ENCODE results near the gene CLMN. TPM values are rescaled to one million over a fixed set of nuclear protein-coding genes. Genes with fewer than 3 reads are reported as not detected.

The CLMN gene
- total RNA-seq, 1 donor, result 1.1 TPM

DNA sequence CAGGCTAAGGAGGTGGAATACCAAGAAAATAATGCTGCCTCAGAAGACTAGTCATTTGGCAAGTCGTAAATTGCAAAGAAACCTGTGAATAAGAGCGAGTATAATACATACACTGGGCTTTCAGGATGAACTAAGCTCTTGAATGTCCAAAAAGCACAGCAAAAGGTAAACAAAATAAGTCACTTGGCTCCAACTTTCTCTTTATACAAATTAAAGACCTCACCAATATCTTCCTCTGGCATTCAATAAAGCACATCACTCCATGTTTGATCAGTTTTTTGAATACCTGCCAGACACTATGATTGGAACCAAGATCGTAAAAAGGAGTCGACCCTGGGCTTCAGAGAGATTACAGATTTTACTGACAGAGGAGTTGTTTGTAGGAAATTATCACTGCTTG, 165.8 kb downstream of the CLMN start:
- Histone ChIP-seq H3K4me3 (ENCODE audit: insufficient read depth, low read length) (no peak overlapping the region), H3K79me2 (ENCODE audit: insufficient read depth, low read length) (peaks cover 84% of the 10 kb centered on the region), H2AFZ (ENCODE audit: low read length) (no peak overlapping the region), H3K9me3 (ENCODE audit: low read depth, low read length) (no peaks in the 10 kb centered on the region), H3K27me3 (ENCODE audit: insufficient read depth, low read length) (no peaks in the 10 kb centered on the region), H3K27ac (ENCODE audit: low read depth, low read length) (no peak overlapping the region), H4K20me1 (ENCODE audit: insufficient read depth, low read length) (peaks cover 54% of the 10 kb centered on the region), H3K4me2 (ENCODE audit: insufficient read depth, low read length) (no peak overlapping the region), H3K36me3 (ENCODE audit: insufficient read depth, low read length) (no peaks in the 10 kb centered on the region), H3K4me1 (ENCODE audit: insufficient read depth, low read length) (peaks cover 19% of the 10 kb centered on the region)
- no peak for DNase-seq (ENCODE audit: insufficient read length, low spot score, missing footprints)
- TF ChIP-seq, protein P1, sequence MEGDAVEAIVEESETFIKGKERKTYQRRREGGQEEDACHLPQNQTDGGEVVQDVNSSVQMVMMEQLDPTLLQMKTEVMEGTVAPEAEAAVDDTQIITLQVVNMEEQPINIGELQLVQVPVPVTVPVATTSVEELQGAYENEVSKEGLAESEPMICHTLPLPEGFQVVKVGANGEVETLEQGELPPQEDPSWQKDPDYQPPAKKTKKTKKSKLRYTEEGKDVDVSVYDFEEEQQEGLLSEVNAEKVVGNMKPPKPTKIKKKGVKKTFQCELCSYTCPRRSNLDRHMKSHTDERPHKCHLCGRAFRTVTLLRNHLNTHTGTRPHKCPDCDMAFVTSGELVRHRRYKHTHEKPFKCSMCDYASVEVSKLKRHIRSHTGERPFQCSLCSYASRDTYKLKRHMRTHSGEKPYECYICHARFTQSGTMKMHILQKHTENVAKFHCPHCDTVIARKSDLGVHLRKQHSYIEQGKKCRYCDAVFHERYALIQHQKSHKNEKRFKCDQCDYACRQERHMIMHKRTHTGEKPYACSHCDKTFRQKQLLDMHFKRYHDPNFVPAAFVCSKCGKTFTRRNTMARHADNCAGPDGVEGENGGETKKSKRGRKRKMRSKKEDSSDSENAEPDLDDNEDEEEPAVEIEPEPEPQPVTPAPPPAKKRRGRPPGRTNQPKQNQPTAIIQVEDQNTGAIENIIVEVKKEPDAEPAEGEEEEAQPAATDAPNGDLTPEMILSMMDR (IDR thresholded peaks at IDR 0.05; ENCODE audit: extremely low read depth, low read depth, low read length), result no peak

DNA sequence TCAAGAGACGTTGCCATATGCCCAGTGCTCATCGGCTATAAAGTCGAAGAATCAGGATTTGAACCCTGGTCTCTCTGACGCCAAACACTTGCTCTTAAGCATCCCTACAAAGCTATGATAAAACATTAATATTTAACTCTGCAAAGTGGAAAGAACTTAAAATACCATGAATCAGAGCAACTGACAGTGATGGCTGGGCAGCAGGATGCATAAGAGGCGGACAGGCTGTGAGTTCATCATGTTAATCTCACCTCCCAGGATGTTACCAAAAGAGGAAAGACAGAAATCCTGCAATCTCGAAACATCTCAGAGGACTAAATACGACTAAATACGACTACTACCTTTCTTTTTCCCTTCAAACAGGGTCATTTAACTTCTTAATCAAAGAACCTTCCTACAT, 168.1 kb downstream of the CLMN start:
- Histone ChIP-seq H3K4me2 (ENCODE audit: insufficient read depth, low read length) (no peak overlapping the region), H3K4me1 (ENCODE audit: insufficient read depth, low read length) (peaks cover 12% of the 10 kb centered on the region), H2AFZ (ENCODE audit: low read length) (no peak overlapping the region), H3K27ac (ENCODE audit: low read depth, low read length) (no peak overlapping the region), H3K9me3 (ENCODE audit: low read depth, low read length) (no peaks in the 10 kb centered on the region), H3K27me3 (ENCODE audit: insufficient read depth, low read length) (no peaks in the 10 kb centered on the region), H3K36me3 (ENCODE audit: insufficient read depth, low read length) (no peaks in the 10 kb centered on the region), H4K20me1 (ENCODE audit: insufficient read depth, low read length) (peaks cover 71% of the 10 kb centered on the region), H3K79me2 (ENCODE audit: insufficient read depth, low read length) (peaks cover 100% of the 10 kb centered on the region), H3K4me3 (ENCODE audit: insufficient read depth, low read length) (no peak overlapping the region)
- TF ChIP-seq, protein P1 (IDR thresholded peaks at IDR 0.05; ENCODE audit: extremely low read depth, low read depth, low read length), result no peak
- DNase-seq (ENCODE audit: insufficient read length, low spot score, missing footprints), result no peak

DNA sequence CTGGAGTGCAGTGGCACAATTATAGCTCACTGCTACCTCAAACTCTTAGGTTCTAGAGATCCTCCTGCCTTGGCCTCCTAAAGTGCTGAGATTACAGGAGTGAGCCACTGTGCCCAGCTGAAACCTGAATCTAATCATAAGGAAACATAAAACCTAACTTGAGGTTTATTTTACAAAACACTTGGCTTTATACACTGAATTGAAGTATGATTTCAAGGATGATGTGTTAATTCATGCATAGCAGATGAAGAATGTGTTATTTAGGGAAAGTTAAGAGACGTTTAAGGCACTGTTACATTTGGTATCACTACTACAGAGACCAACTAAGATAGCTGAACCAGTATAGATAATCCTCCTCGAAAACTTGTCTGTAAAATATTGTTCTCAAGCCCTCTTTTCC, 168.8 kb downstream of the CLMN start:
- H3K4me3 ChIP-seq (ENCODE audit: insufficient read depth, low read length), result no peak overlapping the region
- H3K4me1 ChIP-seq (ENCODE audit: insufficient read depth, low read length), result peaks cover 6% of the 10 kb centered on the region
- H2AFZ ChIP-seq (ENCODE audit: low read length), result no peak overlapping the region
- no peak for DNase-seq (ENCODE audit: insufficient read length, low spot score, missing footprints)
- no peaks in the 10 kb centered on the region for H3K36me3 ChIP-seq (ENCODE audit: insufficient read depth, low read length)
- no peak overlapping the region for H3K27ac ChIP-seq (ENCODE audit: low read depth, low read length)
- H3K9me3 ChIP-seq (ENCODE audit: low read depth, low read length), result no peaks in the 10 kb centered on the region
- no peak overlapping the region for H3K4me2 ChIP-seq (ENCODE audit: insufficient read depth, low read length)
- H3K27me3 ChIP-seq (ENCODE audit: insufficient read depth, low read length), result no peaks in the 10 kb centered on the region
- H4K20me1 ChIP-seq (ENCODE audit: insufficient read depth, low read length), result peaks cover 68% of the 10 kb centered on the region
- H3K79me2 ChIP-seq (ENCODE audit: insufficient read depth, low read length), result peaks cover 100% of the 10 kb centered on the region
- TF ChIP-seq, protein P1 (IDR thresholded peaks at IDR 0.05; ENCODE audit: extremely low read depth, low read depth, low read length), result no peak

- H3K4me2 ChIP-seq (ENCODE audit: insufficient read depth, low read length), result no peak overlapping the region
- H3K27ac ChIP-seq (ENCODE audit: low read depth, low read length), result no peak overlapping the region
- TF ChIP-seq, protein P1 (IDR thresholded peaks at IDR 0.05; ENCODE audit: extremely low read depth, low read depth, low read length), result no peak
- peaks cover 65% of the 10 kb centered on the region for H4K20me1 ChIP-seq (ENCODE audit: insufficient read depth, low read length)
- no peak overlapping the region for H3K4me3 ChIP-seq (ENCODE audit: insufficient read depth, low read length)
- H3K9me3 ChIP-seq (ENCODE audit: low read depth, low read length), result no peaks in the 10 kb centered on the region
- no peak for DNase-seq (ENCODE audit: insufficient read length, low spot score, missing footprints)
- no peaks in the 10 kb centered on the region for H3K36me3 ChIP-seq (ENCODE audit: insufficient read depth, low read length)
- no peak overlapping the region for H2AFZ ChIP-seq (ENCODE audit: low read length)
- peaks cover 99% of the 10 kb centered on the region for H3K79me2 ChIP-seq (ENCODE audit: insufficient read depth, low read length)
- H3K4me1 ChIP-seq (ENCODE audit: insufficient read depth, low read length), result no peaks in the 10 kb centered on the region
- no peaks in the 10 kb centered on the region for H3K27me3 ChIP-seq (ENCODE audit: insufficient read depth, low read length)
These were observed 170.3 kb downstream of the CLMN start for GRCh38 chr14:95149441-95149840.
